D721Med (cell line): Measurements from ENCODE around the gene CDH13.

Source experiments
- DNase-seq: peaks from one replicate; pipeline ENCODE4 v3.0.0; 2011; ENCODE audit warnings: low spot score; ENCODE audit not compliant: insufficient read length
- FAIRE-seq: peaks from 2 replicates; lab custom pipeline; 2011; peaks lifted over from hg19 to GRCh38; lab: Jason Lieb, UNC
- CTCF ChIP-seq: IDR thresholded peaks from 2 replicates; pipeline ENCODE4 v1.5.1; 2012; ENCODE audit warnings: mild to moderate bottlenecking, control low read depth; ENCODE audit not compliant: insufficient read depth; ENCODE audit errors: missing control alignments

Gene CDH13

GRCh38 chr16:82657239-82657638, 30.5 kb downstream of the CDH13 start:
- TF ChIP-seq CTCF: no peak
- DNase-seq (no peak), FAIRE-seq (no peak)

GRCh38 chr16:82657786-82658185, 31.0 kb downstream of the CDH13 start:
- no peak for TF ChIP-seq CTCF
- DNase-seq: no peak
- FAIRE-seq: no peak

GRCh38 chr16:82658796-82659195, 32.0 kb downstream of the CDH13 start:
- DNase-seq (no peak), FAIRE-seq (no peak)
- TF ChIP-seq CTCF: no peak

- DNase-seq (no peak), FAIRE-seq (no peak)
- no peak for TF ChIP-seq CTCF
Measured at GRCh38 chr16:82660075-82660645, 33.4 kb downstream of the CDH13 start.

GRCh38 chr16:82660966-82661365, 34.2 kb downstream of the CDH13 start:
- TF ChIP-seq CTCF: no peak
- DNase-seq (no peak), FAIRE-seq (no peak)

GRCh38 chr16:82664181-82664580, 37.4 kb downstream of the CDH13 start:
- no peak for DNase-seq
- no peak for TF ChIP-seq CTCF
- no peak for FAIRE-seq

GRCh38 chr16:82665025-82665424, 38.3 kb downstream of the CDH13 start:
- DNase-seq: no peak
- FAIRE-seq: no peak
- no peak for TF ChIP-seq CTCF
